ENCODE data around the gene RORB.

RORB gene

GRCh38 chr9:74609671-74610405 lies 112.7 kb downstream of the RORB start:
- no peaks in the 10 kb centered on the region for H3K4me1 ChIP-seq (ENCODE audit: insufficient read depth, low read length)
- H3K27ac ChIP-seq (ENCODE audit: low read length) = no peak overlapping the region
- no peaks in the 10 kb centered on the region for H3K27me3 ChIP-seq (ENCODE audit: insufficient read depth, low read length)
- no peaks in the 10 kb centered on the region for H3K36me3 ChIP-seq (ENCODE audit: insufficient read depth, low read depth, low read length)
- no peaks in the 10 kb centered on the region for H3K9me3 ChIP-seq (ENCODE audit: insufficient read depth, low read depth, low read length)
- H3K4me3 ChIP-seq (ENCODE audit: low read length) = no peak overlapping the region
- no peak overlapping the region for H3K9ac ChIP-seq (ENCODE audit: low read depth, low read length)

- Histone ChIP-seq H3K9ac (ENCODE audit: low read depth, low read length) (no peak overlapping the region), H3K4me1 (ENCODE audit: insufficient read depth, low read length) (no peaks in the 10 kb centered on the region), H3K36me3 (ENCODE audit: insufficient read depth, low read depth, low read length) (no peaks in the 10 kb centered on the region), H3K27ac (ENCODE audit: low read length) (no peak overlapping the region), H3K4me3 (ENCODE audit: low read length) (no peak overlapping the region), H3K9me3 (ENCODE audit: insufficient read depth, low read depth, low read length) (no peaks in the 10 kb centered on the region), H3K27me3 (ENCODE audit: insufficient read depth, low read length) (no peaks in the 10 kb centered on the region)
These were observed 113.5 kb downstream of the RORB start for GRCh38 chr9:74610523-74611061.

- H3K9me3 ChIP-seq (ENCODE audit: insufficient read depth, low read depth, low read length) = no peaks in the 10 kb centered on the region
- no peak overlapping the region for H3K4me3 ChIP-seq (ENCODE audit: low read length)
- no peak overlapping the region for H3K9ac ChIP-seq (ENCODE audit: low read depth, low read length)
- H3K36me3 ChIP-seq (ENCODE audit: insufficient read depth, low read depth, low read length) = no peaks in the 10 kb centered on the region
- peaks cover 7% of the 10 kb centered on the region; the same call in 1 of the 2 replicates for H3K4me1 ChIP-seq (ENCODE audit: insufficient read depth, low read length)
- no peaks in the 10 kb centered on the region for H3K27me3 ChIP-seq (ENCODE audit: insufficient read depth, low read length)
- H3K27ac ChIP-seq (ENCODE audit: low read length) = no peak overlapping the region
These were observed 133.1 kb downstream of the RORB start for GRCh38 chr9:74630228-74630627.

- H3K9ac ChIP-seq (ENCODE audit: low read depth, low read length) = no peak overlapping the region
- no peaks in the 10 kb centered on the region for H3K27me3 ChIP-seq (ENCODE audit: insufficient read depth, low read length)
- H3K4me3 ChIP-seq (ENCODE audit: low read length) = no peak overlapping the region
- H3K4me1 ChIP-seq (ENCODE audit: insufficient read depth, low read length) = no peaks in the 10 kb centered on the region
- H3K27ac ChIP-seq (ENCODE audit: low read length) = no peak overlapping the region
- no peaks in the 10 kb centered on the region for H3K36me3 ChIP-seq (ENCODE audit: insufficient read depth, low read depth, low read length)
- H3K9me3 ChIP-seq (ENCODE audit: insufficient read depth, low read depth, low read length) = no peaks in the 10 kb centered on the region
These were observed 142.0 kb downstream of the RORB start for GRCh38 chr9:74639112-74639511.

- Histone ChIP-seq H3K27me3 (ENCODE audit: insufficient read depth, low read length) (no peaks in the 10 kb centered on the region), H3K36me3 (ENCODE audit: insufficient read depth, low read depth, low read length) (no peaks in the 10 kb centered on the region), H3K9me3 (ENCODE audit: insufficient read depth, low read depth, low read length) (no peaks in the 10 kb centered on the region), H3K9ac (ENCODE audit: low read depth, low read length) (no peak overlapping the region), H3K27ac (ENCODE audit: low read length) (no peak overlapping the region), H3K4me3 (ENCODE audit: low read length) (no peak overlapping the region), H3K4me1 (ENCODE audit: insufficient read depth, low read length) (no peaks in the 10 kb centered on the region)
These were observed 145.2 kb downstream of the RORB start for GRCh38 chr9:74642376-74642775.

GRCh38 chr9:74643303-74643923 lies 146.3 kb downstream of the RORB start:
- no peaks in the 10 kb centered on the region for H3K27me3 ChIP-seq (ENCODE audit: insufficient read depth, low read length)
- no peaks in the 10 kb centered on the region for H3K36me3 ChIP-seq (ENCODE audit: insufficient read depth, low read depth, low read length)
- no peaks in the 10 kb centered on the region for H3K9me3 ChIP-seq (ENCODE audit: insufficient read depth, low read depth, low read length)
- H3K9ac ChIP-seq (ENCODE audit: low read depth, low read length) = no peak overlapping the region
- no peak overlapping the region for H3K4me3 ChIP-seq (ENCODE audit: low read length)
- H3K27ac ChIP-seq (ENCODE audit: low read length) = no peak overlapping the region
- no peaks in the 10 kb centered on the region for H3K4me1 ChIP-seq (ENCODE audit: insufficient read depth, low read length)

GRCh38 chr9:74644023-74644422 lies 146.9 kb downstream of the RORB start:
- Histone ChIP-seq H3K36me3 (ENCODE audit: insufficient read depth, low read depth, low read length) (no peaks in the 10 kb centered on the region), H3K27ac (ENCODE audit: low read length) (no peak overlapping the region), H3K9ac (ENCODE audit: low read depth, low read length) (no peak overlapping the region), H3K4me1 (ENCODE audit: insufficient read depth, low read length) (no peaks in the 10 kb centered on the region), H3K27me3 (ENCODE audit: insufficient read depth, low read length) (no peaks in the 10 kb centered on the region), H3K4me3 (ENCODE audit: low read length) (no peak overlapping the region), H3K9me3 (ENCODE audit: insufficient read depth, low read depth, low read length) (no peaks in the 10 kb centered on the region)

- Histone ChIP-seq H3K9me3 (ENCODE audit: insufficient read depth, low read depth, low read length) (no peaks in the 10 kb centered on the region), H3K27ac (ENCODE audit: low read length) (no peak overlapping the region), H3K4me1 (ENCODE audit: insufficient read depth, low read length) (no peaks in the 10 kb centered on the region), H3K9ac (ENCODE audit: low read depth, low read length) (no peak overlapping the region), H3K27me3 (ENCODE audit: insufficient read depth, low read length) (no peaks in the 10 kb centered on the region), H3K36me3 (ENCODE audit: insufficient read depth, low read depth, low read length) (no peaks in the 10 kb centered on the region), H3K4me3 (ENCODE audit: low read length) (no peak overlapping the region)
These were observed 148.0 kb downstream of the RORB start for GRCh38 chr9:74645007-74645639.

GRCh38 chr9:74653410-74654080 lies 156.4 kb downstream of the RORB start:
- Histone ChIP-seq H3K27me3 (ENCODE audit: insufficient read depth, low read length) (no peaks in the 10 kb centered on the region), H3K4me1 (ENCODE audit: insufficient read depth, low read length) (no peaks in the 10 kb centered on the region), H3K9me3 (ENCODE audit: insufficient read depth, low read depth, low read length) (no peaks in the 10 kb centered on the region), H3K27ac (ENCODE audit: low read length) (no peak overlapping the region), H3K9ac (ENCODE audit: low read depth, low read length) (no peak overlapping the region), H3K36me3 (ENCODE audit: insufficient read depth, low read depth, low read length) (no peaks in the 10 kb centered on the region), H3K4me3 (ENCODE audit: low read length) (no peak overlapping the region)

- Histone ChIP-seq H3K9ac (ENCODE audit: low read depth, low read length) (no peak overlapping the region), H3K36me3 (ENCODE audit: insufficient read depth, low read depth, low read length) (no peaks in the 10 kb centered on the region)
These were observed 165.5 kb downstream of the RORB start for GRCh38 chr9:74662674-74663073.

GRCh38 chr9:74663439-74663838 lies 166.3 kb downstream of the RORB start:
- Histone ChIP-seq H3K4me3 (ENCODE audit: low read length) (no peak overlapping the region), H3K27ac (ENCODE audit: low read length) (no peak overlapping the region), H3K4me1 (ENCODE audit: insufficient read depth, low read length) (no peaks in the 10 kb centered on the region), H3K27me3 (ENCODE audit: insufficient read depth, low read length) (no peaks in the 10 kb centered on the region), H3K9ac (ENCODE audit: low read depth, low read length) (no peak overlapping the region), H3K36me3 (ENCODE audit: insufficient read depth, low read depth, low read length) (no peaks in the 10 kb centered on the region), H3K9me3 (ENCODE audit: insufficient read depth, low read depth, low read length) (no peaks in the 10 kb centered on the region)

More at GRCh38 chr9:74662674-74663073, 165.5 kb downstream of the RORB start:
- no peak overlapping the region for H3K27ac ChIP-seq (ENCODE audit: low read length)
- no peaks in the 10 kb centered on the region for H3K27me3 ChIP-seq (ENCODE audit: insufficient read depth, low read length)
- no peak overlapping the region for H3K4me3 ChIP-seq (ENCODE audit: low read length)
- no peaks in the 10 kb centered on the region for H3K9me3 ChIP-seq (ENCODE audit: insufficient read depth, low read depth, low read length)
- no peaks in the 10 kb centered on the region for H3K4me1 ChIP-seq (ENCODE audit: insufficient read depth, low read length)

All from iPS-20b (cell line).